GM18499 (cell line): ENCODE results near the gene FGF10.

Experiments used
- ATAC-seq: cut with Tn5 transposase; IDR thresholded peaks from one replicate; pipeline ENCODE4 v1.9.1; 2021; ENCODE audit warnings: moderate number of reproducible peaks; ENCODE audit not compliant: insufficient read depth, unreplicated experiment

The FGF10 gene

DNA sequence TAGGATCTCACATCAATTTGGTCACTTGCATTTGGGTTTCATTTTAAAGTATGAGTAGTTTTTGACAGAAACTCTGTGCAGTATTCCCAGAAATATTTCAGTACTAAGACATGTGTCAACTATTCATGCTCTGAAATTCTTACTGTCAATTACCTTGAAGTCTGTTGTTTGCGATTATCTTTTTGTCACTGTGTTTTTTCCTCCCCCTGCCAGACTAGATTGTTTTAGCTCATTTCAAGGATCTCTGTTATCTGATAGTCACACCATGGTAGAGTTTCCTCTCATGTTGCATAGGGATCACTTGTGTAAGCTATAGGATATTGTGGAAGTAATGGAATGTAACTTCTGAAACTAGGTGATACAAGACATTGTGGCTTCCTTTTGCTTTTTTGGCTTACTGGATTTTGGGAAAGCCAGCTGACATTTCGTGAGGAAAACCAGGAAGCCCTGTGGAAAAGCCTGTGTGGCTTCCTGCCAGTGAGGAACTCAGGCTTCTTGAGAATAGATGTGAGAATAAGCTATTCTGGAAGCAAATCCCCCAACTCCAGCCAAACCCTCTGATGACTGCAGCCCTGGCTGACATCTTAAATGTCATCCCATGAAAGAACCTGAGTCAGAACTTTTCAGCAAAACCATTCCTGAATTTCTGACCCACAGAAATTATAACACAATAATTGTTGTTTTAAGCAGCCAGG is 122.2 kb downstream of the FGF10 start:
- no peak for ATAC-seq

DNA sequence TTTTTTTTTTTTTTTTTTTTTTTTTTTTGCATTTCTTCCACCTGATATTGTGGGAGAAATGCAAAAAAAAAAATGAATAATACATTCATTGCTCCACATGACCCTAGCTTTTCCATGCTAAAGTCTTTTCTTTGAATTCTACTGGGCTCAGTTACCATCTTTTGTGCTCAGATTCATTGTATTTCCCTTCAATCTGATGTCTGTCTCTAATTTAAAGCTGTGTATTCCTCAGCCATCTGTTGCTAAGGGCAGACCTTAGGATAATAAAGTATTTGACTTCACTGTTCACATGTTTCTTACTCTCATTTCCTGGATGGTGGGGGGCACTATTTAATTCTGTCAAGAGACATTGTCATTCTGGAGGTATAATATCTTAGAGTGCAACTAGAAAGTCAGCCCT is 123.5 kb downstream of the FGF10 start:
- no peak for ATAC-seq

DNA sequence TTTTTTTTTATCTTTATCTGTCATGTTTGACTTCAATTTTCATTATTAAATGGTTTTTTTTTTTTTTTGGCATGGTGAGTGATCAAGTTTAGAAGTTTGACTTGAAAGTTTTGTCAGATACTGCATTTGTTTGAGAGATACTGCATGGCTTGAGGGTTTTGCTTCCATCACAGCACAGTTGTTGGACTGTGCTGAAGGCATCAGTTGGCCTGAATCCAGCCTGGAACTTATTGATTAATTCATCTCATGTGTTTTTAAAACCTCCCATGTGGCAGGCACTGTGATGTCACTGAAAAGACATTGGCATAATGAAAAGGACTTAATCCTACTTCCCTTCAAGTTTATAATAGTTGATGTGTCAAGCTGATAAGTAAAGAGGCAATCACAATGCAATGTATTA is 128.4 kb downstream of the FGF10 start:
- no peak for ATAC-seq

DNA sequence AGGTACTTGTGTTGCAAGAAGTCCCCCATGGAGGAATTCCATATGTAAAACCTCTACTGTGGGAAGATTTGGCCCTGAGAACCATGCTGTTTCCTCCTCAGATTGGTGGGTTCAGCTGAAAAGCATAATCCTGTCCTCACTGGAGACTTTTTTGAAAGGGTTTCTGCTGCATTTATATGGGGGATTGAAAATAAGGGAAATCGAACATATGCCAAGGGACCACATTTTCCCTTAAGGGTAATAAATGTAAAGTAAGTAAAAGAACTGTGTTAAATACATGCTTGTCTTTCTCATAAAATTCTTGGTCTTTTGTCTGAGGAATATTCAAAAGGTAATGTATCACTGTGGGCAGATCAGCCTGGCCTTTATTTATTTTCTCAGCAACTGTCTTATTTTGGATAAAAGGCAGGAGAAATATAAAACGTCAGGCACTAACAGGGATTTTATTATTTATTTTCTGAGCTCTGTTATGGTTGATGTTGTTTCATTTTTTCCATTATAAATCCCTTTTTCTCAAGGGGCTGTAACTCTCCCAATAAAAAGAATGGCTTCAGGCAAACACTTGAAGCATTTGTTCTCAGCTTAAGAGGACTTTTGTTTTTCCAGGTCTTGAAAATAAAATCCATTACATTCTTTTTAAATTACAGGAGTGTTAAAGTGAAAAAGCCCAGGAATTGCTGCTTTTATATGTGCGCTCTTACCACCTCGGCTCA is 131.4 kb downstream of the FGF10 start:
- no peak for ATAC-seq

DNA sequence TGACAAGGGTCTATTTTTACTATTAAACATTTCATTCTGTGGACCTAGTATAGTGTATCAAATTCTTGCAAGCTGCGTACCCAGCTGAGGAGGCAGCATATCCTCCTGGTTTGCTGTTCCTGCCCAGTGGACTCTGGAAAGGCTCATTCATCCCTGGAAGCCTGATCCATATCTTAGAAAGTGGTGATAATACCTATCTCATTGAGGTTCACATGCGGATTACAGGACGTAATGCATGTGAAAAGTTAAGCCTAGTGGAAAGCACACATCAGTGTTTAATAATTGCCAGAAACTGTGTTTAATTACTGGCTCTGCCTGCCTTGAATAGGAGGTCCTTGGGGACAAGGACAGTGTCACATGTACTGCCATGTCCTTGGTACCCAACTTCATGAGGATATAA is 132.0 kb downstream of the FGF10 start:
- no peak for ATAC-seq
